Body of pancreas (tissue), 4 donors: Measurements from ENCODE around the gene TRAPPC6A.

Source experiments
- POLR2A ChIP-seq, 3 donors: fragments of 450-650 bp; IDR thresholded peaks; one replicate each; pipeline ENCODE4 v1.6.1; 2016; ENCODE audit warnings: antibody characterized with exemption in 3 of 3, mild to moderate bottlenecking in 2 of 3
- TF ChIP-seq, protein P1 (sequence below), 7 experiments: fragments of 450-650 bp in 4 of 7; fragments of 200-600 bp in 3 of 7; sonication (generic) in 3 of 7; IDR thresholded peaks; one replicate each; pipeline ENCODE4 v1.5.1; 2016 to 2019; ENCODE audit warnings: antibody characterized with exemption in 7 of 7

DNA sequence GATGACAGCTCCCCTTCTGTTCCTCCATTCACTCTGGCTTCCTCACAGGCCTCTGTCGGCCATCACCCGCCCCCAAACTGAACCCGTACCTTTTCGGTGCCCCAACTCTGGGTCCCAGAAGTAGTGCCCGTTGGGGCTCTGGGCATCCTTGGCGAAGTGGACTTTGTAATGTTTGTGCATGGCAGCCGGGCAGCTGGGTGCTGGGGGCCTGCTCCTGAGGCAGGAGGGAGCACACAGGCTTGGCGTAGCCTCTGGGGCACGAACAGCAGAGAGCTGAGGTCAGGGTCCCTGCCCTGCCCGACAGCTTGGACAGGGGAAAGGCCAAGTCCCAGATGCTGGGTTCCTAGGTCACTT lies 18.1 kb downstream of the TRAPPC6A start:
- no peak for TF ChIP-seq POLR2A (IDR thresholded peaks at IDR 0.05)
- TF ChIP-seq, protein P1, sequence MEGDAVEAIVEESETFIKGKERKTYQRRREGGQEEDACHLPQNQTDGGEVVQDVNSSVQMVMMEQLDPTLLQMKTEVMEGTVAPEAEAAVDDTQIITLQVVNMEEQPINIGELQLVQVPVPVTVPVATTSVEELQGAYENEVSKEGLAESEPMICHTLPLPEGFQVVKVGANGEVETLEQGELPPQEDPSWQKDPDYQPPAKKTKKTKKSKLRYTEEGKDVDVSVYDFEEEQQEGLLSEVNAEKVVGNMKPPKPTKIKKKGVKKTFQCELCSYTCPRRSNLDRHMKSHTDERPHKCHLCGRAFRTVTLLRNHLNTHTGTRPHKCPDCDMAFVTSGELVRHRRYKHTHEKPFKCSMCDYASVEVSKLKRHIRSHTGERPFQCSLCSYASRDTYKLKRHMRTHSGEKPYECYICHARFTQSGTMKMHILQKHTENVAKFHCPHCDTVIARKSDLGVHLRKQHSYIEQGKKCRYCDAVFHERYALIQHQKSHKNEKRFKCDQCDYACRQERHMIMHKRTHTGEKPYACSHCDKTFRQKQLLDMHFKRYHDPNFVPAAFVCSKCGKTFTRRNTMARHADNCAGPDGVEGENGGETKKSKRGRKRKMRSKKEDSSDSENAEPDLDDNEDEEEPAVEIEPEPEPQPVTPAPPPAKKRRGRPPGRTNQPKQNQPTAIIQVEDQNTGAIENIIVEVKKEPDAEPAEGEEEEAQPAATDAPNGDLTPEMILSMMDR (IDR thresholded peaks at IDR 0.05), result no peak
